Epithelial cell of esophagus (primary cell): ENCODE data around the gene RSRC1.

Experiments
- DNase-seq: peaks from one replicate; pipeline ENCODE4 v3.0.0; 2010; ENCODE audit warnings: low read depth
- H3K4me3 ChIP-seq: 2 replicates; pipeline ENCODE4 v1.5.1; 2011; ENCODE audit warnings: mild to moderate bottlenecking, low read length, control low read depth
- CTCF ChIP-seq: IDR thresholded peaks from 2 replicates; pipeline ENCODE4 v1.5.1; 2011; ENCODE audit warnings: low read depth, mild to moderate bottlenecking, low read length, control low read depth, inconsistent platforms; ENCODE audit not compliant: insufficient read depth; ENCODE audit errors: missing control alignments

The RSRC1 gene

GRCh38 chr3:158560979-158561378 lies 451.1 kb downstream of the RSRC1 start:
- no peak for TF ChIP-seq CTCF
- DNase-seq = no peak
- no peak overlapping the region for H3K4me3 ChIP-seq

GRCh38 chr3:158562674-158563073 lies 452.8 kb downstream of the RSRC1 start:
- no peak overlapping the region for H3K4me3 ChIP-seq
- DNase-seq = no peak
- TF ChIP-seq CTCF = no peak

GRCh38 chr3:158563076-158563475 lies 453.2 kb downstream of the RSRC1 start:
- no peak overlapping the region for H3K4me3 ChIP-seq
- TF ChIP-seq CTCF = no peak
- no peak for DNase-seq

GRCh38 chr3:158565076-158565475 lies 455.2 kb downstream of the RSRC1 start:
- DNase-seq = no peak
- no peak for TF ChIP-seq CTCF
- H3K4me3 ChIP-seq = no peak overlapping the region

- TF ChIP-seq CTCF = no peak
- no peak overlapping the region for H3K4me3 ChIP-seq
- peak; percentile 21 for DNase-seq
These were observed 458.9 kb downstream of the RSRC1 start for GRCh38 chr3:158568784-158569183.

GRCh38 chr3:158569794-158570193 lies 459.9 kb downstream of the RSRC1 start:
- H3K4me3 ChIP-seq = no peak overlapping the region
- no peak for TF ChIP-seq CTCF
- no peak for DNase-seq

GRCh38 chr3:158570999-158571702 lies 461.3 kb downstream of the RSRC1 start, which contains the start of gene MLF1:
MLF1 (plus strand) TSS chr3:158571194; CDS start chr3:158571301, 107 bp downstream.
- peak within 1 kb of the TSS; percentile 78 for H3K4me3 ChIP-seq
- peak; percentile 97 for DNase-seq
- TF ChIP-seq CTCF = no peak
